NT2/D1 (cell line): ENCODE data around the gene SLF1.
"Not testable (repeated sequence)": the region's sequence is repeated elsewhere in the genome, so short reads cannot be mapped to it uniquely, and the experiment has no call there.

Experiments used
- SUZ12 ChIP-seq: IDR thresholded peaks from 2 replicates; pipeline ENCODE4 v1.6.1; 2011; ENCODE audit not compliant: insufficient read length, insufficient read depth; ENCODE audit errors: extremely low read depth
- YY1 ChIP-seq: IDR thresholded peaks from 2 replicates; pipeline ENCODE4 v1.6.1; 2011; ENCODE audit not compliant: insufficient read length, insufficient read depth
- ZNF274 ChIP-seq: IDR thresholded peaks from 2 replicates; pipeline ENCODE4 v1.6.1; 2011; ENCODE audit warnings: mild to moderate bottlenecking, low read depth, low read length

DNA sequence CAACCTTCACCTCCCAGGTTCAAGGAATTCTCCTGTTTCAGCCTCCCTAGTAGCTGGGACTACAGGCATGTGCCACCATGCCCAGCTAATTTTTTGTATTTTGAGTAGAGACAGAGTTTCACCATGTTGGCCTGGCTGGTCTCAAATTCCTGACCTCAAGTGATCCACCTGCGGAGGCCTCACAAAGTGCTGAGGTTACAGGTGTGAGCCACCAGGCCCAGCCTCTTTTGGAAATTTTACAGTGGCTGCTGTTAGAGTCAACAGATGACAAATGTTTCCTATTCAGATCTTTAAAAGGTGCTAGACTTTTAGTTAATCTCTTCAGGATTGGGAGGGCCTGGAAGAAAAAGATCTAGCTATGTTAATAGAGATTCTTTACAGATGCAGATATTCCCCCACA is 45.1 kb upstream of the SLF1 start:
- not testable (repeated sequence) for TF ChIP-seq ZNF274, SUZ12, YY1
